ENCODE measurements around the gene GRSF1.
"Not testable (repeated sequence)": the region's sequence is repeated elsewhere in the genome, so short reads cannot be mapped to it uniquely, and the experiment has no call there.

Gene GRSF1, protein sequence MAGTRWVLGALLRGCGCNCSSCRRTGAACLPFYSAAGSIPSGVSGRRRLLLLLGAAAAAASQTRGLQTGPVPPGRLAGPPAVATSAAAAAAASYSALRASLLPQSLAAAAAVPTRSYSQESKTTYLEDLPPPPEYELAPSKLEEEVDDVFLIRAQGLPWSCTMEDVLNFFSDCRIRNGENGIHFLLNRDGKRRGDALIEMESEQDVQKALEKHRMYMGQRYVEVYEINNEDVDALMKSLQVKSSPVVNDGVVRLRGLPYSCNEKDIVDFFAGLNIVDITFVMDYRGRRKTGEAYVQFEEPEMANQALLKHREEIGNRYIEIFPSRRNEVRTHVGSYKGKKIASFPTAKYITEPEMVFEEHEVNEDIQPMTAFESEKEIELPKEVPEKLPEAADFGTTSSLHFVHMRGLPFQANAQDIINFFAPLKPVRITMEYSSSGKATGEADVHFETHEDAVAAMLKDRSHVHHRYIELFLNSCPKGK

DNA sequence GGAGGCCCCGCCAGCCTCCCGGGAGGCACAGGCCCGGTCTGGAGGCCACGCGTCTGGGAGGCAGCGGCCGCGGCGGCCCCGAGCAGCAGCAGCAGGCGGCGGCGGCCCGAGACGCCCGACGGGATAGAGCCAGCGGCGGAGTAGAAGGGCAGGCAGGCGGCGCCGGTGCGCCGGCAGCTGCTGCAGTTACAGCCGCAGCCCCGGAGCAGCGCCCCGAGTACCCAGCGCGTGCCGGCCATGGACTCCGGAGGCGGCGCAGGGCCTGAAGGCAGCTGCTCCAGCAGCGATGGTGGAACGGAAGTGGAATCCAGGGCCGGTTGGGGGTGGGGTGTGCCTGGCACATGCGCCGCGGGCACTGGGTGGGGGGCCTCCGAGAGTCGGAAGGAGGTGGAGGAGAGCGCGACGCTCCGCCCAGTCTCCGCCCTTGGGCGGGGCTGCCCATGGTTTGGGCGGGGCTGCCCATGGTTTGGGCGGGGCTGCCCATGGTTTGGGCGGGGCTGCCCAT is at the start of gene GRSF1:
Gene GRSF1 (minus strand): TSS at position 302 of the 505 bp plus-strand sequence. CDS start 63 bp downstream, at position 239.
- DNase-seq: peak; percentile 95

GRCh38 chr4:70885174-70885573 is 45.5 kb upstream of the GRSF1 start:
- DNase-seq: no peak

GRCh38 chr4:70880739-70881138 is 41.0 kb upstream of the GRSF1 start:
- DNase-seq: no peak

DNA sequence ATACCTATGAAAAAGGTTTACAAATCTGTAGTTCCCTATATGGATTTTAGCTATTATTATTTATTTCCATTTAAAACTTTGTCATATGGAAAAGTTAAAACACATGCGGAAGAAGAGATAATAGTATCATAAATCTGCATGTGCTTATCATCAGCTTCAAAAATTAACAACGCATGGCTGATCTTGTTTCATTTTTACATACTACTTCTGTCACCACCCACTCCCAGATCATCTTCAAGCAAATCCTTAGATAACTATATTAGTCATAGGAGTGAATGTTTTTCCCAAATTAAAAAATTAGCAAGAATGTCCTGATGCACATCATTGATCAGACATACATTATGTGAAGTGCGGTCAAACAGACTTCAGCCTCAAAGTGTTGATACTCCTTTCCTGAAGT is 37.9 kb upstream of the GRSF1 start:
- no peak for DNase-seq

GRCh38 chr4:70874268-70875156 is 34.8 kb upstream of the GRSF1 start:
- DNase-seq: no peak

- DNase-seq: no peak
These were observed 33.5 kb upstream of the GRSF1 start for GRCh38 chr4:70873216-70873615.

DNA sequence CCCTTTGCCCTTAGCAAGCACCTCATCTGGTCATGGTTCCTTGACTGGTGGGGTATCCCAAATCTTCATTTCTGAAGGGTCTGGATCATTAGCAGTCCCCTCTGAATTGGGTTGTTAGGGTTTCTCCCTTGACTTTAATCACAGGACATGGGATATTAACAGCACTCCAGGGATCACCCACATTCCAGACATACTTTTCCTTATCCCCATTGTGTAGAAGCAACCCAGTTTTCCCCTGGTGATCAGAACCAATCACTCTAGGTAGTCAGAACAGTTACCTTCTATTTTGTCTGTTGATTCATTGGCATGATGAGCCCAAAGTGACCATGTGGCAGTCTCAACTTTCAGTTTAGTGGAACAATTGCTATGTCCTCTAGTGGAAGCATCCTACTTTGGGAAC is 29.1 kb upstream of the GRSF1 start:
- DNase-seq: no peak

- DNase-seq: no peak
These were observed 23.6 kb upstream of the GRSF1 start for GRCh38 chr4:70863099-70863790.

DNA sequence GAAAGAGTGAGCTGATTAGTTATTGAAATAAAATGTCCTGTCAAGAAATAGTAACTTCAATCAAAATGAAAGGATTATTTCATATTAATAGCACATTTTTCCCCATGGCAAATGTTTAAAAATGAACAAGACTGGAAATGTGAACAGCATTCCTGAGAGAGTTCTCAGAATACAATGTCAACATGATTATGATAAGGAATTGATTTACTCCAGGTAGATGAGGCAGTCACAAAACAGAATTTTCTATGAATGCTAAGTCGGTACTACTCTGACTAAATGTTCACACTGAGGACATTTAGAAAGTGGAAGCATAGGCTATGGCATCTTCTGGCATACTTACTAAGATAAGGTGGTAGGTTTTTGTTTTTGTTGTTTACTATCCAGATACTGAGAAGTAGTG is 19.4 kb upstream of the GRSF1 start:
- no peak for DNase-seq

GRCh38 chr4:70858454-70858853 is 18.8 kb upstream of the GRSF1 start:
- DNase-seq: no peak

DNA sequence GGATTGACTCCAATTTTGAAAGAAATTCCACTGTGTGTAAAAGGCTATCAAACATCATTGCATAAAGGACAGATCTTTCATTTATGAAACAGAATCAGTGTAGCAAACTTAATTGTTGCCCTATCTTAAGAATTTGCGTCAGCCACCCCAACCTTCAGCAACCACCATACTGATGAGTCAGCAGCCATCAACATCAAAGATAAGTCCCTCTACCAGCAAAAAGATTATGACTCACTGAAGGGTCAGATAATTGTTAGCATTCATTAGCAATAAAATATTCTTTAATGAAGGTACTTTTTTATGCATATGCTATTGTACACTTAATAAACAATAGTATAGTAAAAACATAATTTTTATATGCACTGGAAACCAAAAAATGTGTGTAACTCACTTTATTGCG is 15.8 kb upstream of the GRSF1 start:
- DNase-seq: no peak

GRCh38 chr4:70849291-70849690 is 9.6 kb upstream of the GRSF1 start:
- no peak for DNase-seq

DNA sequence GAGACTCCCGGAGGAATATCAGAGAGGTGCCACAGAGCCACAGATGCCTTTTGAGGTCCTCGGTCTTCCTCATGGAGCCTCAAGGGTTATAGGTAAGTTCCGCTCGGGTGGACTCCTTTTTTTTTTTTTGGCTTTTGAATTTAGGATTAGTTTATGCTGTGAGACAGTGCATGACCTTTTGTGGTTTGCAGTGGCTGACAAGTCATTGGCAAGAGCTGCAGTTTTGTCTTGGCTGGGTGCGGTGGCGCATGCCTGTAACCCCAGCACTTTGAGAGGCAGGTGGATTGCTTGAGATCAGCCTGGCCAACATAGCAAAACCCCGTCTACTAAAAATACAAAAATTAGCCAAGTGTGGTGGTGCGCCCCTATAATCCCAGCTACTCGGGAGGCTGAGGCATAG is 4.5 kb upstream of the GRSF1 start:
- DNase-seq: no peak

GRCh38 chr4:70842761-70843435 is 3.2 kb upstream of the GRSF1 start:
- no peak for DNase-seq

GRCh38 chr4:70841951-70842350 is 2.3 kb upstream of the GRSF1 start:
- no peak for DNase-seq

DNA sequence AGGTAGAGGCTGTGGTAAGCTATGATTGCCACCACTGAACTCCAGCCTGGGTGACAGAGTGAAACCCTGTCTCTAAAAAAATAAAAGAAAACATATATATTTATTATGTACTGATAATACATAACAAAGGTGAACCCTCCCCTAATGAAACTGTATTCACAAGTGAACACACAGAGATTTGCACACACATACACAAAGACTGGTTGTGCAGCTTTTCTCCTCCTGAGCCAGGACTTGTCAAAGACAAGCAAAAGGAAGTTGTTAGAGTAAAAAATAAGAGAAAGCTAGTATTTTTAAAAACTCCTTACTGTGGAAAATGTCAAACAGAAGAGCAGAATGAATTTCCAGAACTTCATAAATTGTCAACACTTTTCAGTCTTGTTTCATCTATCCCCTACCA is 1.5 kb upstream of the GRSF1 start:
- no peak for DNase-seq

DNA sequence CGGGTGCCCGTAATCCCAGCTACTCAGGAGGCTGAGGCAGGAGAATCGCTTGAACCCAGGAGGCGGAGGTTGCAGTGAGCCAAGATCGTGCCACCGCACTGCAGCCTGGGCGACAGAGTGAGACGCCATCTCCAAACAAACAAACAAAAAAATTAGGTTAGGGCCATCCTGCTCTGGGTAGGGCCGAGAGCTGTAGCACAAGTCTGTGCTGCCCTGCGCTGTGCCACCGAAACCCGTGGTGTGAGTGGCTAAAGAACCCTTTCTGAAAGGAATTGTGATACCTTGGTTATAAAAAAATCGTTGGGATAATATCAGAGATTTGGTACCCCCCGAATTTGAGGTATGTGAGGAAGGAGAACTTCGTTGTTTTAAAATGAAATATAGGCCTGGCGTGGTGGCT is 941 bp upstream of the GRSF1 start:
- DNase-seq: not testable (repeated sequence)

DNA sequence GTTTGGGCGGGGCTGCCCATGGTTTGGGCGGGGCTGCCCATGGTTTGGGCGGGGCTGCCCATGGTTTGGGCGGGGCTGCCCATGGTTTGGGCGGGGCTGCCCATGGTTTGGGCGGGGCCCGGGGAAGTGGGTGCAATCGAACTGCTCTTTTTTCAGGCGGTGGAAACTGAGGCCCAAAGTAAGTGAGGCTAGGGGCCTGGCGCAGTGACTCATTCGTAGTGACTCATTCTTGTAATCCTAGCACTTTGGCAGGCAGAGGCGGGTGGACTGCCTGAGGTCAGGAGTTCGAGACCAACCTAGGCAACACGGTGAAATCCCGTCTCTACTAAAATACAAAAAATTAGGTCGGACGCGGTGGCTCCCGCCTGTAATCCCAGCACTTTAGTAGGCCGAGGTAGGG is 447 bp upstream of the GRSF1 start:
- peak; percentile 69 for DNase-seq

DNA sequence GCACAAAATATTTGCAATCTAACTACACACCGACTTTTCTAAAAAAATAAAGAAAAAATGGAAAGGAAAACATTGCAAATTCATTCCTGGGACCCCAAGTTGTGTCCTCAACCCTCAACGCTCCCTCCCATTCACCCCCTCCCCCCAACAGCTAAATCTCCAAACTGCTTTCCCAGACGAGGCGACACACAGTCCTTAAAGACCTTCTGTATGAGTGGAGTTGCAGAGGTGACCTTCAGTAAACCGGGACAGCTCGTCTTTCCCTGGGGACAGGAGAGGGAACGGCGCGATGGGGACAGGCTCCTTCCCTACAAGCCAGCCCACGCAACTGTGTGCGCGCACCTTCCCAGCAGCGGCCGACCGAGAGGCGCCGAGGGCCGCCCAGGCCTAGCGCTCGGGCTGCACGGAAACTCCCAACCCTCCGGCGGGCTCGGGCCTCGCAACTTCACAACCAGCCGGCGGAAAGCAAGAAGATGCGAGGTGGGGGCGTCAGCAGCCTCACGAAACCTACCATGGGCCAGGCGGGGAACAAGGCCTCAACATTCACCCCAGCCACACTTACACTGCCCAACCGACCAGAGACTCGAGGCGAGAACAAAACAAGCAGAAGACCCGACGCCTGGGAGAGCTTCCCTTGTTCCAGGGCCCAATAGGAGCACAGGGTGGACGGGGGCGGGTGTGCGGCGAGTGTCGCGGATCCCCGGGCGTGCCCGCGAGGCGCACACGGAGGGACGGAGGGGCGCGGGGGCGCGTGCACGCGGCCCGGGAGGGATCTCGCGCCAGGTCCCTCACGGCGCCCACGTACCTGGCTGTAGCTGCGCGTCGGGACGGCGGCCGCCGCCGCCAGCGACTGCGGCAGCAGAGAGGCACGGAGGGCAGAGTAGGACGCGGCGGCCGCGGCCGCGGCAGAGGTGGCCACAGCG is 763 bp downstream of the GRSF1 start:
- peak; percentile 67 for DNase-seq

GRCh38 chr4:70838204-70838603 is 1.5 kb downstream of the GRSF1 start:
- DNase-seq: no peak

- DNase-seq: no peak
These were observed 3.6 kb downstream of the GRSF1 start for GRCh38 chr4:70836081-70836480.

Measured in CD4-positive, alpha-beta T cell treated with Interleukin-10 for 1 hour (primary cell).